Stimulated activated CD4-positive, alpha-beta T cell treated with anti-CD3 and anti-CD28 coated beads, TNF-alpha, amount 100 ng/mL, for 24 hours (primary cell): Measurements from ENCODE around the gene PITX2.

Source experiments
- DNase-seq, 3 experiments: peaks; one replicate each; pipeline ENCODE4 v3.0.0-alpha.2; 2020; ENCODE audit warnings: low read depth in 3 of 3

PITX2 gene

GRCh38 chr4:110623718-110624397 lies 981 bp upstream of the PITX2 start:
- no peak for DNase-seq

GRCh38 chr4:110621839-110622751 lies 782 bp downstream of the PITX2 start:
- no peak for DNase-seq

GRCh38 chr4:110621328-110621812 lies 1.5 kb downstream of the PITX2 start:
- no peak for DNase-seq

GRCh38 chr4:110620691-110621327 lies 2.1 kb downstream of the PITX2 start:
- DNase-seq: no peak

- no peak for DNase-seq
Measured at GRCh38 chr4:110620322-110620690, 2.6 kb downstream of the PITX2 start.

GRCh38 chr4:110619463-110620247 lies 3.2 kb downstream of the PITX2 start:
- DNase-seq: no peak

- no peak for DNase-seq
Measured at GRCh38 chr4:110618581-110619462, 4.1 kb downstream of the PITX2 start.

GRCh38 chr4:110617646-110618580 lies 5.0 kb downstream of the PITX2 start:
- no peak for DNase-seq

- DNase-seq: no peak
Measured at GRCh38 chr4:110617075-110617640, 5.7 kb downstream of the PITX2 start.

- DNase-seq: no peak
Measured at GRCh38 chr4:110616238-110617074, 6.4 kb downstream of the PITX2 start.

GRCh38 chr4:110615353-110616237 lies 7.3 kb downstream of the PITX2 start:
- no peak for DNase-seq

- DNase-seq: no peak
Measured at GRCh38 chr4:110614976-110615352, 7.9 kb downstream of the PITX2 start.

- DNase-seq: no peak
Measured at GRCh38 chr4:110614173-110614963, 8.5 kb downstream of the PITX2 start.

- no peak for DNase-seq
Measured at GRCh38 chr4:110613745-110614144, 9.1 kb downstream of the PITX2 start.

GRCh38 chr4:110612631-110613269 lies 10.1 kb downstream of the PITX2 start:
- no peak for DNase-seq

- no peak for DNase-seq
Measured at GRCh38 chr4:110611968-110612447, 10.9 kb downstream of the PITX2 start.
